AG04449 (cell line): ENCODE results near the gene ZNF14.

Experiments
- CTCF ChIA-PET: fragments of 350-600 bp; formaldehyde crosslinking; extraction: SDS; loops from one replicate; lab custom pipeline; 2021; ENCODE audit warnings: antibody characterized with exemption; lab: Yijun Ruan, JAX
- POLR2A ChIA-PET: fragments of 400-600, 350-600 bp; formaldehyde crosslinking; extraction: SDS; loops from one replicate; lab custom pipeline; 2020; ENCODE audit warnings: antibody characterized with exemption, inconsistent platforms; lab: Yijun Ruan, JAX
- DNase-seq: peaks from one replicate; pipeline ENCODE4 v3.0.0-alpha.2; 2010; ENCODE audit warnings: low read depth, low spot score
- H3K4me3 ChIP-seq: 2 replicates; pipeline ENCODE4 v1.5.1; 2011; ENCODE audit warnings: low read depth, mild to moderate bottlenecking, control low read depth, low read length
- TF ChIP-seq, protein P1 (sequence below): IDR thresholded peaks from one replicate; pipeline ENCODE4 v1.5.1; 2011; ENCODE audit warnings: mild to moderate bottlenecking, moderate library complexity, low read length, control low read depth, inconsistent platforms; ENCODE audit not compliant: insufficient read depth; ENCODE audit errors: missing control alignments

ZNF14 gene

GRCh38 chr19:19661675-19662251 lies 71.1 kb downstream of the ZNF14 start:
- TF ChIP-seq, protein P1, sequence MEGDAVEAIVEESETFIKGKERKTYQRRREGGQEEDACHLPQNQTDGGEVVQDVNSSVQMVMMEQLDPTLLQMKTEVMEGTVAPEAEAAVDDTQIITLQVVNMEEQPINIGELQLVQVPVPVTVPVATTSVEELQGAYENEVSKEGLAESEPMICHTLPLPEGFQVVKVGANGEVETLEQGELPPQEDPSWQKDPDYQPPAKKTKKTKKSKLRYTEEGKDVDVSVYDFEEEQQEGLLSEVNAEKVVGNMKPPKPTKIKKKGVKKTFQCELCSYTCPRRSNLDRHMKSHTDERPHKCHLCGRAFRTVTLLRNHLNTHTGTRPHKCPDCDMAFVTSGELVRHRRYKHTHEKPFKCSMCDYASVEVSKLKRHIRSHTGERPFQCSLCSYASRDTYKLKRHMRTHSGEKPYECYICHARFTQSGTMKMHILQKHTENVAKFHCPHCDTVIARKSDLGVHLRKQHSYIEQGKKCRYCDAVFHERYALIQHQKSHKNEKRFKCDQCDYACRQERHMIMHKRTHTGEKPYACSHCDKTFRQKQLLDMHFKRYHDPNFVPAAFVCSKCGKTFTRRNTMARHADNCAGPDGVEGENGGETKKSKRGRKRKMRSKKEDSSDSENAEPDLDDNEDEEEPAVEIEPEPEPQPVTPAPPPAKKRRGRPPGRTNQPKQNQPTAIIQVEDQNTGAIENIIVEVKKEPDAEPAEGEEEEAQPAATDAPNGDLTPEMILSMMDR: no peak
- no peak overlapping the region; the same call in 1 of the 2 replicates for H3K4me3 ChIP-seq
- ChIA-PET POLR2A (no interaction called here), CTCF (interaction anchor here (0.9 to 7.4 kb wide), 3 partner anchors 10 to 130 kb away, joined by 3 to 41 read pairs (median 14); partner anchors contain the start of gene GMIP)
- DNase-seq: no peak

GRCh38 chr19:19661141-19661674 lies 71.7 kb downstream of the ZNF14 start:
- CTCF ChIA-PET: interaction anchor here (1.8 to 7.4 kb wide), 2 partner anchors 17 to 129 kb away, joined by 14 to 41 read pairs; partner anchors contain the start of gene GMIP
- POLR2A ChIA-PET: no interaction called here
- no peak overlapping the region for H3K4me3 ChIP-seq
- DNase-seq: no peak
- TF ChIP-seq, protein P1: no peak
